Muscle of back (tissue), 11 donors: ENCODE data around the gene TXN2. TPM values are rescaled to one million over a fixed set of nuclear protein-coding genes. Genes with fewer than 3 reads are reported as not detected.

Experiments used
- DNase-seq, 3 donors: peaks; one replicate each; pipeline versions ENCODE4 v3.0.0 to v3.0.0-alpha.2; 2013
- polyA plus RNA-seq, 10 donors: library from polyadenylated mRNA; unstranded; fragments of 120-200 nt; gene quantifications; one replicate each; pipeline ENCODE4 v1.2.1, GENCODE V29; 2013; ENCODE audit not compliant: insufficient read length in 10 of 10

The TXN2 gene
- polyA plus RNA-seq, 10 donors, result 92.9 to 113 (median 108) TPM

DNA sequence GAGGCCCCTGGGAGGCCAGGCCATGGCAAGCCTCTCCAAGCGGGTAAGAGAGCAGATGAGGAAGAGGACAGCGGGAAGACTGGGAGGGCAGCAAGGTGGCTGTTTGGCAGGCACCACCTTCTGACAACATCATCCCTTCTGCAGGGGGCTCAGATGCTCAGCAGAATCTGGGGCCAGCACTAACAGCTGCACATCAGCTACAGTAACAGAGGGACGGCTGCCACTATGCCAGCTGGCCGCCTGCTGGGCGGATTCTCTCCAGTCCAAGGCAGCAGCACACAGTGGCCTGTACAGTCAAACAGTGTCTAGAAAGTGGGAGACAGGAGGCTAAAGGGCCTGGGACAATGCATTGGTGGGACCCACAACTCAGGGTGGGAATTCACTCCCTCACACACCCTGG lies 10.7 kb upstream of the TXN2 start:
- peak; percentile 49 to 65 (median 54) for DNase-seq

DNA sequence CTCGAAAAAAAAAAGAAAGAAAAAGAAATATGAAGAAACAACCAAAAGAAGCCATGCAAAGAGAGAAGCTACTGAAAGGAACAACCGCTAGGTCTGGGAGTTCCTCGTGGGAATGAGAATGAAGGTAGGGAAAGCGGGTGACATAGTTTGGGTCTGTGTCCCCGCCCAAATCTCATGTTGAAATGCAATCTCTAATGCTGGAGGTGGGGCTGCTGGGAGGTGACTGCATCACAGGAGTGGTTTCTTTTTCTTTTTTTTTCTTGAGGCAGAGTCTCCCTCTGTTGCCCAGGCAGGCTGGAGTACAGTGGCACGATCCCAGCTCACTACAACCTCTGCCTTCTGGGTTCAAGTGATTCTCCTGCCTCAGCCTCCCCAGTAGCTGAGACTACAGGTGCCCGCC lies 9.7 kb upstream of the TXN2 start:
- DNase-seq, result no peak

DNA sequence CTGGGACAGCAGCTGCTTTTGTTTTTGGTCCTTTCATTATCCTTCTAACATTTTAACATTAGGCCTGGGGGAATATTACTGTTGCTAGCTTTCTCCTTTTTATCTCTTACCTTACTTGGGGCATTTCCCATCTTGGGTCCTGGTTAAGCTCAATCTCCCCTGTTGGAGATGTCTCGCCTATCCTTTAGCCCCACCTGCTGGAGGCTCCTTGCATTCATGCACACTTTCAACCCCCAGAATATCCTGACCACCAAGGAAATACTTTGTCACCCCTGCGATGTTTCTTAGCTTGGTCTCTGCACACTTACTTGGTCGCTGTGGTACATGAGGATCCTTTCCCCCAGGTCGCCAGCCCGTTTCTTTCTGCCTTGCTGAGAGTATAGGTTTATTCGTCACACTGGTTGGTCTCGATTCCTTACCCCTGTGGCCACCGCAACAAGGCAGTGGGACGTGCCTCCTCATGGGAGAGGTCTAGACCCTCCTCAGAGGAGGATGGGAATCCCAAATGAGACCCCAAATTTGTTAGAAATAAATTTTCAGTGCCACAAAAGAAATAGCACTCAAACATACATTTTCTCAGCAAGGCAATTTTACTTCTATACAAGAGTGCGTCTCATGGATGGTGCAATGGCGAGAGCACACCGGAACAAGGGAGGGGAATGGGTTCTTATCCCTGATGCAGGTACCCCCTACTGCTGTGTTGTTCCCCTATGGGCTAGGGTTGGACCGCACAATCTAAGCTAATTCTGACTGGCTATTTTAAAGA lies 5.4 kb upstream of the TXN2 start:
- DNase-seq, result no peak

DNA sequence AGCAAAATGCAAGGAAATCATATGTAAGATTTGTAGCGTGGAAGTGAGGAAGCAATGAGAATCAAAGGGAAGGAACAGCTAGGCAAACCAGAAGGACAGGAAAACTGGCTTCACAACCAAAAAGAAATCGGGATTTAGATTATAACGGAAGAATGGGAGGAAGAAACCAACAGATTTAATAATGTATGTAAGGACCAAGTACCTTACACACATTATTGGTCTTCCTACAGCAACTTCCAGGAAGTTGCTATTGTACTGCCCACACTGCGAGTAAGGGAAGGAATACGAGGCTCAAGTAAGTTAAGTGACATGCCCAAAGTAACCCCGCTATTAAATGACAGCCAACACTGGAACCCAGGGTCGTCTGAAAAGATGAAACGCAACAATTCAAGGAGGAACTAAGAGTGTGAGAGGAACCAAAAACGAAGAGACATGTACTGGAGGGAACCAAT lies 473 bp downstream of the TXN2 start:
- DNase-seq, result no peak

DNA sequence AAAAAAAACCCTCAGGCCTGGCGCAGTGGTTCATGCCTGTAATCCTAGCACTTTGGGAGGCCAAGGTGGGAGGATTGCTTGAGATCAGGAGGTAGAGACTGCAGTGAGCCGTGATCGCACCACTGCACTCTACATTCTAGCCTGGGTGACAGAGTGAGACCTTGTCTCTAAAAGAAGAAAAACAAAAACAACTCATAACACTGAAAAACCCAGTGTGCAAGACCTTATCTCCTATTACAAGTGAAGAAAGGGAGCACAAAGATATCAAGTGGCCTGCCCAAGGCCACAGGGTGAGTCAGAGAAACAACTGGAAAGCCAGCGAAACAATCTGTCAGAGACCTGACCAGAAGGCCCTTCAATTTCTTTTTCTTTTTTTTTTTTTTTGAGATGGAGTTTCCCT lies 2.5 kb downstream of the TXN2 start:
- DNase-seq, result no peak

DNA sequence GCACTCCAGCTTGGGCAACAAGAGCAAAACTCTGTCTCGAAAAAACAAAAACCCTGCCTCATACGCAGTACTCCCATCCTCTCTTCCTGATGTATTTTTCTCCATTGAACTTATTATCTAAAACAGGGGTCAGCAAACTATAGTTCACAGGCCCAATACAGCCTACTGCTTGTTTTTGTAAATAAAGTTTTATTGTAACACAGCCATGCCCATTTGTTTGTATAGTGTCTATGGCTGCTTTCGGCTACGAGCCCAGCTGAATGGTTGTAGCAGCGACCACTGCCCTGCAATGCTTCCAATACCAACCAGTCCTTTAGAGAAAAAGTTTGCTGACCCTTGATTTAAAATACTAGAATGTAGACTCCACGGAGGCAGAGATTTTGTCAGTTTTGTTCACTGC lies 6.1 kb downstream of the TXN2 start:
- no peak for DNase-seq

DNA sequence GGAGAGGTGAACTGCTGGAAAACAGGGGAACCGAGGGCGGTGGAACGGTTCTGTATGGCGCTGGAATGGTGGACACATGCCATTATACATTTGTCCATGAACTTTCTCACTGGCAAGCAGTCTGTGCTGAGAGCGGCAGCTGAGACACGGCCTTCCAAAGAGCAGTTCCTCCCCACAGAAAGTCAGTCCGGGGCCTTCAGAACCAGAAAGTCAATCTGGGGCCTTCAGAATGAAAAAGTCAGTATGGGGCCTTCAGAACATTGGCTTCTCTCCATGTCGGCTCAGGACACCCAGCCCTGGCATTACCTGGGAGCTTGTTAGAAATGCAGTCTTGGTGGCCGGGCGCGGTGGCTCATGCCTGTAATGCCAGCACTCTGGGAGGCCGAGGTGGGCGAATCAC lies 8.8 kb downstream of the TXN2 start:
- no peak for DNase-seq

DNA sequence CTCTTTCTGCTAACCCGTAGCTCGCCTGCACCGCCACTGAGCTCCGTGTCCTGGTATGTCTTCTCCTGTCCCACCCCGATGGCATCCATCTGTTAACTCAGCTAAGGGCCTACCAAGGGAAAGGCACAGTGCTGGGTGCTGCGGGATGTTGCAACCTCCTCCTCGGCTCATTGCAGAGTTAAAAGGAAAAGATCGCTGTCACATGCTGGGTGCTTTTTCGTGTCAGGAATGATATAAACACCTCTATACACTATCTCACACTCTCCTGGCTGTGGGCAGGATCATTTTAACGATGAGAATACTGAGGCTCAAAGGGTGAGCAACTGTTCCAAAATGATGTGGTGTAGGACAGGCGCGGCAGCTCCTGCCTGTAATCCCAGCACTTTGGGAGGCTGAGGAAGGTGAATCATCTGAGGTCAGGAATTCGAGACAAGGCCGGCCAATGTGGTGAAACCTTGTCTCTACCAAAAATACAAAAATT lies 10.1 kb downstream of the TXN2 start:
- DNase-seq, result no peak

DNA sequence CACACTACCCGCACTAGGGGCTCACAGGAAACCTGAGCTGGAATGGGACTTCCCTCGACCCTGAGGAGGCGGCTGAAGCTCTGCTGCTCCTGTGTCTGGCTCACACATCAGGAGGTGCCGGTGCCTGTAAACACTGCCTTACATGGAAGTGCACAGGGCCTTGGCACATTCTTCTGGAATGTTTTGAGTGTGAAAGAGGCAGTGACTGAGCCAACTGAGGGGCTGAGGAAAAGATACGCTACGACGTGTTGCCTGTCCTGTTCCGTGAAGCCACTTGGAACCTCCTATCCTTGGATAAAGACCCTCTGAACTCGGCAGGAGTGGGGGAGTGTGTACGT lies 10.5 kb downstream of the TXN2 start:
- DNase-seq, result no peak

DNA sequence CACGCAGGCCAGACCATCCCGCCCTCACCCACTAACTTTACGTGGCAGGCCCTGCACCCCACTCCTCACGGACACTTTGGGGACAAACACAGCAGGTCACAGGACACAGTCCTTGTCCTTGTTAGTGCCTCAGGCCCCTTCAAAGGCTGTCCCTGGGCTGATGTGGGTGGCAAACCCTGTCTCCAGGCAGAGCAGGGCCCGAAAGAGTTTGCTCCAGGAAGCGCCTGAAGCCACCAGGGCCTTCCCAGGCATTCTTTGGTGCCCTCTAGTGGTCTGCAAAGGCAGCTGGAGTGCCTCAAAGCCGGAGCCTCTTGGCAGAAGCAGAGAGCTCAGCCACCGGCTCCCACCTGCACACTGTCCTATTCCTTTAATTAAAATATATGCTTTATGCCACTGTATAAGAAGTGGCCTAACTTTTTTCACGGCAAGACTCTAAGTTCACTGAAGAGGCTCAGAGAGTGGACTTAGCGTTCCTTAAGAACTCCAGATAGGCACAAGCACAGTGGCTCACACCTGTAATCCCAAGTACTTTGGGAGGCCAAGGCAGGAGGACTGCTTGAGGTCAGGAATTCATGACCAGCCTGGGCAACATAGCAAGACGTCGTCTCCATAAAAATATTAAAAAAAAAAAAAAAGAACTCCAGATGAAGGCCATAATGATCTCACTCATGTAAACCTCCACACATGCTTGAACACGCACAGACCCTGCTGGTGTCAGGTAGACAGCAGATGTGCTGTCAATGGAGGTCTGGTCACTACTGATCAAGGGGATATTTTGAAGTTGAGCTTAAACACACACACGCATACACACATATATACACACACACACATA lies 11.1 kb downstream of the TXN2 start:
- DNase-seq, result peak; percentile 79 to 89 (median 85)

DNA sequence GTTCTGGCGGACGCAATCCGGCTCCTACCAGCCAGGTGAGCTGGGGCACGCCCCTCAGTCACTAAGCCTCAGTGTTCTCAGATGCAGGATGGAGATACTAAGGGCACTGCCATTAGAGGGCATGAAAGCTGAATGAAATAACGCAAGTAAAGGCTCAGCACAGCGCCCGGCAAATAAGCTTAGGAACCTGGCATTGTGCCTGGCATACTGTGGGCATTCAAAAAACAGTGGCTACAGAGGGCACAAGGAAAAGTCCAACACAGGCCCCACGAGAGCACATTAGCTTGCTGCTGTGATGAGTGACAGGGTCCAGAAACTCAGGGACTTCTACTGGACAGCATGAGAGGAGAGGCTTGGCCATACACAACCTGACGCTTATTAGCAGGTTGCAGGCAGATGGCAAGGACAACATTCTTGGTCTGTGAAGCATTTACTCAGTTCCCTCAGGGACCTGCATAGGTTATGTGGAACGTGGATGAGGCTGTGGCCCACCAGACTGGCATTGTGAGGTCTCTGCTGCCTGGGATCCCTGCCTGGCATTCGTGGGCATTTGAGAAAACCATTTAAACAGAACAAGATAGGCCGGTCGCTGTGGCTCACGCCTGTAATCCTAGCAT lies 12.2 kb downstream of the TXN2 start:
- no peak for DNase-seq

DNA sequence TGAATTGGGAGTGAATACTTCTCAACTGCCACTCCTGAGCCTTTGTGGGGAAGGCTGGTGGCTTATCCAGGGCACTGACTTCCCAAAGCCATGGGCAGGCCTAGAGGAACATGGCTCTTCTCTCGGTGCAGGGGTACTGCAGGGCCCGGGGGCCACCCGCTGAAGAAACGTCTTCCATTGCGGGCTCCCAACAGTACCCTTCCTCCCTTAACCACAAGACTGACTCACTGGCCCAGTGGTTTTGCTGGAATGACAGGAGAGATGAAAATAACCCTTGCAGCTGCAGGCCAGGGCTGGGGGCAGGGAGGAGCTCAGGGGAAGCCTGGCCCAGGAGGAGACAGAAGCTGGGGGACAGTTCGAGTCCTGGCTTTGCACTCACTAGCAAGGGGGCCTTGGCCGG lies 13.5 kb downstream of the TXN2 start:
- peak in 1 of 3 donors; percentile 93 for DNase-seq

DNA sequence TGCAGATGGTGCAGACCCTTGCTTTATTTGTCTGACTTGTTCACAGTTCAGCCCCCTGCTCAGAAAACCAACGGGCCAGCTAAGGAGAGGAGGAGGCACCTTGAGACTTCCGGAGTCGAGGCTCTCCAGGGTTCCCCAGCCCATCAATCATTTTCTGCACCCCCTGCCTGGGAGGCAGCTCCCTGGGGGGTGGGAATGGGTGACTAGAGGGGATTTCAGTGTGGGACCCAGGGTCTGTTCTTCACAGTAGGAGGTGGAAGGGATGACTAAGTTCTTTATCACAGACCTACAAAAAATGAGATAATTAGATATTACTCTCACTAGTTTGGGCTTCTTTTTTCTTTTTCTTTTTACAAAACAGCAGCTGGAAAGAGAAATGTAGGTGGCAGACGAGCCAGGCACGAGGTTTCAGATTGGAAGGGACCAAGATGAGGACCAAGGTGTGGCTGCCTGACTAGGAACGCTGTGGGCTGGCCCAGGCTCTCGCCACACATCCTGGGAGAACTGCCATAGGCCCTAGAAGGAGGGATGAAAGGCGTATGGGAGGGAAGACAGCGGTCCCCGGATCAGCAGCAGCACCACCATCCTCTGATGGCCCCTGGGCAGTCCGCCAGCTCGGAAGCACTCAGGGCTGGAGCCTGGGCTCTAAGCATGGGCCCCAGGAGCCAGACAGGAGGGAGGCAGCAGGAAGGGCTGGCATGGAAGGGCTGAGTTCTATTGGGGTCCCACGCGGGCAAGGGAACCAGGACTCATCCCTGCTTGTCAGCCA lies 14.2 kb downstream of the TXN2 start:
- DNase-seq, result peak in 1 of 3 donors; percentile 75

DNA sequence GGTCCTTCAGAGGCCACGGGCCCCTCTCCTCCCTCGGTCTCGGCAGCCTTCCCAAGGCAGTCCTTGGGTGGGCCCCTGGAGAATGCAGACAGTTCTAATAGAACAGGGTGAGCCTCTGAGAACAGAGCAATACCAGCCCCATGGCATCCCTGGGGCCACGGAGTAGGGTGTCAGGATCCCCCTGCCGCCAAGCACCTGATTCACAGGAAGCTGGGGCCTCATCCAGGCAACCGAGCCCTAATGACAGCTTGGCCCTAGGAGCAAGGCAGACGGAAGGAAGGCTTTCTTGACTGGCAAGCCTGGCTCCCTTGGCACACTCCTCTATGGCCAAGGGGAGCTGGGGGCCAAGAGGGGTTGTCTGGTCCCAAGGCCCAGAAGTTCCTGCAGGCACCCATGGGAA lies 15.2 kb downstream of the TXN2 start:
- no peak for DNase-seq

DNA sequence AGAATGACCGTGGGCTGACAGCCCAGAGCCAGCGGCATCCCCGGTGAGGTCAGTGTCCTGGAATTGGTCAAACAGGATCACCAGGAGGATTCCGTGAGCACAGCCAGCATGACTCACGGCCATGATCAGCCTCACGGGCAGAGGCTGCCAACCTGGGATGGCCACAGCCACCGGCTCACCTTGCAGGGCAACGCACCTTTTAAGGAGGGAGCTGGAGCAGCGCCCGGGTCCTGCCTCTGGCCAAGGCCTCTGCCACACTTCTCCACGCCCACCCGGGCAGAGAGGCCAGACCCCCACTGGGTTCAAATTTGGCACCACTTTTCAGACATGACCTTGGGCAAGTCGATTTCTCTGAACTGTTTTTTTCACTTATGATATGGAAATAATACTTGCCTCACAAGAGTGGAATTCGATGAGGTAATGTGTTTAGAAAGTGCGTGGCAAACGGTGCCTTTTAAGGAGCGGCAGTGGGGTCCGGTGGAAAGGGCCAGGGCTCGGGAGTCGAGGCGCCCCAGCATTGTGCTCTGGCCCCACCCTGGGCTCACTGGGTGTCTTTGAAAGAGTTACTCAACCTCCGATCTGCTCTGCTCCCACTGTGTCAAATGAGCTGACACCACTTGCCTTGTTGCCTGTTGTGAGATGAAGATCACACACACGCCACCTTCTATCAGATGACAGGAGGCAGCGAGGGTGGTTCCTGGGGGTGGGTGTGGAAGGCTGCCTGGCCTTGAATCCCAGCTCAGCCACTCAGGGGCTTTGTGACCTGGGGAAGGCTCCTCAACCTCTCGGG lies 16.0 kb downstream of the TXN2 start:
- DNase-seq, result peak in 1 of 3 donors; percentile 66

DNA sequence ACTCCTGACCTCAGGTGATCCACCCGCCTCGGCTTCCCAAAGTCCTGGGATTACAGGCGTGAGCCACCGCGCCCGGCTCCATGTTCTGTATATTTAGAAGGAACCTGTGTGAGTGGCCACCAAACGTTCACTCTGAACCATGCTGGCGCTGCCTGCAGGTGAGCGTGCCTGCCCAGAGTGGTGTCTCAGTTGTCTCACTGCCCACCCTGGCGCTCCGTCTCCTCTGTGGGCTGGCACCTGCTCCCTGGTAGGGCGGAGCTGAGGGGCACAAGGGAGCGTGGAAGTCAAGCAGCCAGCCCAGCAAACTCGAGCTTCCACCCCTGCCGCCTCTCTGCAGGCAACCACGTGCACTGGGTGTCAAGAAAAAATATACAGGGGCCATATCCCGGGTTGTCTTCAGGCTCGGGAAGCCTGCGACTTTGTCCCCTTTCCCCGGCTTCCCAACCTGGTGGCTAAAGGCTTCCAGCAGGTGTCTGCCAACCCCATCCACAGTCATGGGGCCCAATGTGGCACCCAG lies 16.7 kb downstream of the TXN2 start:
- DNase-seq, result no peak

DNA sequence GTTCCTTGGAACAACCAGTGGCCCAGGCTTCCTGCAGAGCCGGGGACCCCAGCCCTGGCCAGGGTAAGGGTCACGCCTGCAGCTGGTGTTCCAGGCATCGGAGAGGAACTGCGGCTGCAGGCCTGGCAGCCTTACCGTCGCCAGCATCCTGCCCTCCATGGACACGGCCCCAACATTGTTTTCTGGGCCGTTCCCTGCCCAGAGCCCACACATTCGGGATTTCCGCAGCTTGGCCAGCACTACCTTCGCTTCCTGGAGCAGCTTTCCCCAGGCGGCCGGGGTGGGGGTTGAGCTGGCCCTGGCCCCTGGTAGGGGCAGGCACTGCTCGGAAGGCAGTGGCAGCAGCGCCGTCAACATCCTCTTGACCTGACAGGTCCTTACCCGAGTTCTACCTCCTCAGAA lies 17.7 kb downstream of the TXN2 start:
- no peak for DNase-seq

DNA sequence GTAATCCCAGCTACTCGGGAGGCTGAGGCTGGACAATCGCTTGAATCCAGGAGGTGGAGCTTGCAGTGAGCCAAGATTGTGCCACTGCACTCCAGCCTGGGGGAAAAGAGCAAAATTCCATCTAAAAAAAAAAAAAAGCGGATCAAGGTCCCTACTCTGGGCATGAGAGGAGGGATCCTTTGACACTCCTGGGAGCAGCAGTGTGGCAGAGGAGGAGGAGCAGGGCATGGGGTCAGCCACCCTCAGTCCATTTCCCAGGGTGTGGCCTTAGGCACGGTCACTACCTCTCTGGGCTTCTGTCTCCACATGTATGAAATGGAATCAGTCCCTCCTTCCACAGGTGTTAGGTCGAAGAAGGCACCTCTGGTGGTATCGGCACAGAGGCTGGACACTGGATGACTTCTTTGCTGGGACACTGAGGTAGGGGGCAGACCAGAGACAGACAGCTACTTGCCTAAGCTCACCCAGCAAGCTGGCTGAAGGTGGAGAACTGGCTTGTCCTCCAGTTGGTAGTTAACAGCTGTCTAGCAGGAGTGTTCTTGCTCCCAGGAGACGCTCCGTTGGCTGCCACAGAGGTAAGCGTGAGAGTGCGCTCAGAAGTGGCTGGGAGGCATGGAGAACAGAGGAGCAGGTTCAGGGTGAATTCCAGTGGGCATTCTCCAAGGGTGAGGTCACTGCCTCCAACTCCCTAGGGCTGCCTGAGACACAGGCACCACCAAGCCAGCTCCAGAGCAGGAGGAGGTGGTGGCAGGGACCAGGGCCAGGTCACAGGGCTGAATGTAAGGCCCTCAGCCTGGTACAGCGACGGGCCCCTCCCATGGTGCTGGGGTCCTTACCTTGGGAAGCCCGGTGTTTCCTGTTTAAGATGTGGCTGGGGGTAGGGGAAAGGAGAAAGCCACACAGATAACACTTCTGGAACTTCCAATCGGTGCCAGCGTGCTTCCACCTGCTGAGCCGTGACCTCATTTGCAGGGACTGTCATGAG lies 19.5 kb downstream of the TXN2 start:
- DNase-seq, result peak in 1 of 3 donors; percentile 84

DNA sequence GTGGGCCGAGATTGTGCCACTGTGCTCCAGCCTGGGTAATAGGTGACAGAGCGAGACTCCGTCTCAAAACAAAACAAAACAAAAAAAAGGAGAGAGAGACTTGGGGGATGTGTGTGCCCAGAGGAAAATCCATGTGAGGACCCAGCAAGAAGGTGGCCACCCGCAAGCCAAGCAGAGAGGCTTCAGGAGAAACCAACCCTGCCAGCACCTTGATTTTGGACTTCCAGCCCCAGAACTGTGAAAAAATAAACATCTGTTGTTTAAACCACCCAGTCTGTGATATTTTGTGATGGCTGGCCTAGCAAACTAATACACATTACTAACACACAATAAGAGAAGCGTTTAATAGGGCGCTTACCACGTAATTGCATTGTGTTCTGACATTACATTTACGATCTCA lies 21.2 kb downstream of the TXN2 start:
- DNase-seq, result no peak
